HepG2 (cell line): ENCODE results near the gene CCDC106. TPM values are rescaled to one million over a fixed set of nuclear protein-coding genes. Genes with fewer than 3 reads are reported as not detected.
A peak's percentile ranks its signal among the peaks of the same experiment; 100 is the strongest.

ENCODE experiments used
- ATAC-seq: fragments of 200-7000 bp; cut with Tn5 transposase; 3 replicates; pipeline ENCODE4 v1.9.1; 2020; ENCODE audit warnings: mild to moderate bottlenecking, moderate library complexity
- BruUV-seq: library from RNA; stranded (reverse); fragments of 400-500 nt; replicated peaks from 2 replicates; lab custom pipeline; 2021; lab: Mats Ljungman, UMichigan
- CTCF ChIA-PET: fragments of 300-600 bp; formaldehyde crosslinking; extraction: SDS; loops from one replicate; lab custom pipeline; 2021; ENCODE audit warnings: low total read pairs, inconsistent platforms, low intra/inter-chr PET ratio; lab: Yijun Ruan, JAX
- POLR2A ChIA-PET: fragments of 350-600 bp; sonication (Branson Sonifier 250); formaldehyde crosslinking; loops from one replicate; lab custom pipeline; 2020; ENCODE audit warnings: antibody characterized with exemption, inconsistent platforms; lab: Yijun Ruan, JAX
- DNase-seq: peaks from one replicate; pipeline ENCODE4 v3.0.0-alpha.2; 2015; ENCODE audit warnings: low spot score
- FAIRE-seq: peaks from 3 replicates; lab custom pipeline; 2011; peaks lifted over from hg19 to GRCh38; lab: Jason Lieb, UNC
- H2AFZ ChIP-seq: one replicate; pipeline ENCODE4 v1.6.1; 2011; ENCODE audit warnings: low read length, inconsistent platforms
- H3K27ac ChIP-seq: fragments of 300-600 bp; 3 replicates; pipeline ENCODE4 v1.8.0; 2011; ENCODE audit warnings: mixed run types, mild to moderate bottlenecking, mixed read lengths, low read length, inconsistent platforms; ENCODE audit not compliant: insufficient read depth; ENCODE audit errors: extremely low read length
- H3K27me3 ChIP-seq, 2 experiments: fragments of 200-600 bp in 1 of 2; 2 replicates in 1 of 2; 3 replicates in 1 of 2; pipeline versions ENCODE4 v1.6.0 to v1.8.0; 2011; ENCODE audit warnings: low read length in 2 of 2, mild to moderate bottlenecking in 2 of 2, moderate library complexity in 2 of 2, inconsistent platforms in 1 of 2; ENCODE audit not compliant: insufficient read depth in 2 of 2, control insufficient read depth in 1 of 2
- H3K36me3 ChIP-seq, 2 experiments: fragments of 200-600 bp in 1 of 2; replicated peaks in 1 of 2; 2 replicates in 1 of 2; 3 replicates in 1 of 2; pipeline versions ENCODE4 v1.5.1 to v1.8.0; 2011; ENCODE audit warnings: low read length in 2 of 2, inconsistent platforms in 1 of 2; ENCODE audit not compliant: insufficient read depth in 2 of 2, control insufficient read depth in 1 of 2
- H3K4me1 ChIP-seq: 2 replicates; pipeline ENCODE4 v1.5.1; 2012; ENCODE audit warnings: low read length, inconsistent platforms; ENCODE audit not compliant: insufficient read depth
- H3K4me2 ChIP-seq: 2 replicates; pipeline ENCODE4 v1.6.0; 2011; ENCODE audit warnings: low read depth, low read length, inconsistent platforms
- H3K4me3 ChIP-seq, 3 experiments: fragments of 200-600 bp in 1 of 3; sonication (generic), shearing (Covaris generic) in 1 of 3; replicated peaks in 1 of 3; 2 replicates each; pipeline ENCODE4 v1.5.1; 2011 to 2016; ENCODE audit warnings: low read length in 3 of 3, inconsistent platforms in 2 of 3, low read depth in 2 of 3, mild to moderate bottlenecking in 2 of 3, control low read depth in 1 of 3, mixed read lengths in 1 of 3; ENCODE audit not compliant: insufficient read depth in 1 of 3
- H3K79me2 ChIP-seq: one replicate; pipeline ENCODE4 v1.6.1; 2011; ENCODE audit warnings: low read length, inconsistent platforms; ENCODE audit not compliant: insufficient read depth
- H3K9ac ChIP-seq: 2 replicates; pipeline ENCODE4 v1.6.0; 2011; ENCODE audit warnings: mild to moderate bottlenecking, low read depth, low read length, inconsistent platforms; ENCODE audit not compliant: insufficient read depth
- H3K9me3 ChIP-seq: 2 replicates; pipeline ENCODE4 v1.5.1; 2012; ENCODE audit warnings: mild to moderate bottlenecking, low read length
- H4K20me1 ChIP-seq: 2 replicates; pipeline ENCODE4 v1.6.0; 2011; ENCODE audit warnings: inconsistent platforms, mild to moderate bottlenecking, low read length, moderate library complexity; ENCODE audit not compliant: insufficient read depth
- ERF ChIP-seq: IDR thresholded peaks from 2 replicates; pipeline ENCODE4 v1.6.1; 2018; ENCODE audit warnings: missing biosample characterization, missing genetic modification reagents
- HDAC2 ChIP-seq: sonication (generic); formaldehyde crosslinking; IDR thresholded peaks from 2 replicates; pipeline ENCODE4 v1.4.0; 2020; ENCODE audit warnings: missing genetic modification reagents
- NFIB ChIP-seq: sonication (generic); formaldehyde crosslinking; IDR thresholded peaks from 2 replicates; pipeline ENCODE4 v1.9.0; 2021; ENCODE audit warnings: missing genetic modification reagents, mild to moderate bottlenecking, borderline replicate concordance
- NONO ChIP-seq, 2 experiments: fragments of 450-650 bp in 1 of 2; sonication (generic) in 1 of 2; formaldehyde crosslinking in 1 of 2; IDR thresholded peaks in 1 of 2; conservative IDR thresholded peaks in 1 of 2; 2 replicates each; pipeline versions ENCODE4 v1.6.1 to v1.8.0; 2017 to 2022; ENCODE audit warnings: mild to moderate bottlenecking in 1 of 2, missing genetic modification reagents in 1 of 2, moderate library complexity in 1 of 2
- RCOR2 ChIP-seq: IDR thresholded peaks from 2 replicates; pipeline ENCODE4 v1.6.1; 2016; ENCODE audit warnings: missing biosample characterization, missing genetic modification reagents
- ZNF30 ChIP-seq: sonication (generic); formaldehyde crosslinking; IDR thresholded peaks from 2 replicates; pipeline ENCODE4 v1.5.0; 2020; ENCODE audit warnings: mild to moderate bottlenecking, missing genetic modification reagents
- ZNF687 ChIP-seq: sonication (generic); formaldehyde crosslinking; IDR thresholded peaks from 2 replicates; pipeline ENCODE4 v1.5.1; 2020; ENCODE audit warnings: mild to moderate bottlenecking, missing genetic modification reagents, moderate library complexity
- ZNF777 ChIP-seq: sonication (generic); formaldehyde crosslinking; IDR thresholded peaks from 2 replicates; pipeline ENCODE4 v1.4.0; 2020; ENCODE audit warnings: missing genetic modification reagents
- WGBS: methylation state at CpG from one replicate; pipeline ENCODE4 v1.1.6; 2017; ENCODE audit warnings: low lambda C conversion rate; 5-methylcytosine and 5-hydroxymethylcytosine counted together
- in situ Hi-C: cut with HindIII; loops from 2 replicates; pipeline ENCODE4 v1.10.0; 2017; ENCODE audit warnings: low pct_unique_long_range_greater_than_20kb; ENCODE audit not compliant: extremely low pct_ligation_motif_present
- intact Hi-C: fragments of 100-400 bp; cut with micrococcal nuclease; formaldehyde crosslinking; loops from one replicate; pipeline ENCODE4 v1.10.0; 2022; ENCODE audit not compliant: unreplicated experiment
- polyA plus RNA-seq, 8 experiments: library from polyadenylated mRNA; depleted of rRNA in 3 of 8; stranded (reverse) in 7 of 8; unstranded in 1 of 8; fragments of >200 nt; fragmentation: Illumina TruSeq in 4 of 8; extraction: Trizol in 4 of 8; gene quantifications; 2 replicates each; pipeline versions ENCODE4 v1.2.1 to v1.2.3, GENCODE V29; 2011 to 2016; ENCODE audit warnings: low read depth in 4 of 8, missing spikeins in 1 of 8, mixed read lengths in 1 of 8; ENCODE audit not compliant: insufficient read depth in 1 of 8
- total RNA-seq, 5 experiments: library from RNA; depleted of rRNA; stranded (reverse); fragments of >200 nt; fragmentation: Illumina TruSeq; extraction: Trizol; gene quantifications; 2 replicates each; pipeline ENCODE4 v1.2.3, GENCODE V29; 2016; ENCODE audit warnings: low read depth in 1 of 5
- TF ChIP-seq, protein P1 (sequence below): sonication (generic); formaldehyde crosslinking; IDR thresholded peaks from 2 replicates; pipeline ENCODE4 v1.5.0; 2020; ENCODE audit warnings: missing genetic modification reagents
- TF ChIP-seq, protein P2 (sequence below): sonication (generic); formaldehyde crosslinking; IDR thresholded peaks from 2 replicates; pipeline ENCODE4 v1.4.0; 2020; ENCODE audit warnings: mild to moderate bottlenecking, low read depth, missing genetic modification reagents
- TF ChIP-seq, protein P3 (sequence below): sonication (generic); formaldehyde crosslinking; IDR thresholded peaks from 2 replicates; pipeline ENCODE4 v1.4.0; 2020; ENCODE audit warnings: missing genetic modification reagents, borderline replicate concordance

Gene CCDC106
- total and polyA plus RNA-seq, 2 of the 13 experiments (the other 11 are each of a cell fraction or from before 2014, with no cell fraction given) = 4.7 to 8.8 TPM

- TF ChIP-seq ZNF687 (CRISPR knock-in tag) = 0 out of 2 replicates have a peak, but pooled peaks have one; percentile 3
Measured at GRCh38 chr19:55606471-55606787, 41.6 kb upstream of the CCDC106 start (continued).

DNA sequence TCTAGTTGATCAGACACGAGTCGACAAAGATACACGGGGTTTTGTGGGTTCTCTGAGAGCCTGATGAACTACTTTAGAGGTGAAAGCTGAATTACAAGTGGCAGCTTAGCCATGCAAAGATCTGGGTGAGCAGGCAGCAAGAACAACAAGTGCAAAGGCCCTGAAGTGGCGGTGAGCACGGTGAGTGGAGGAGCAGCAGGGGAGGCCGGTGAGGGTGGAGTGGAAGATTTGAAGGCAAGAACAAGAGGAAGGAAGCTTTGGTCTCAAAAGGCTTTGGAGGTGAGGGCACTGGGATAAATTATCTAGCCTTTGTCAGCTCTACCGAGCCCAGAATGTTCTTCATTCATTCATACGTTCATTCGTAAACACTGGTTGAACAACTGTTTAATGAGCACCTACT is 41.2 kb upstream of the CCDC106 start:
- Histone ChIP-seq H3K4me3 (peak overlapping the region in 2 of 3 experiments; percentile 81 to 85; a peak in 4 of 6 replicates), H3K4me2 (peak overlapping the region; percentile 95), H3K27ac (peak overlapping the region; percentile 7), H3K9ac (peak overlapping the region; percentile 84), H3K79me2 (peaks cover 15% of the 10 kb centered on the region), H3K36me3 (peaks cover 0 to 2% of the 10 kb centered on the region in 2 experiments; a peak in 1 of 5 replicates), H2AFZ (no peak overlapping the region), H3K27me3 (no peaks in the 10 kb centered on the region; a peak in 1 of 5 replicates), H3K4me1 (peaks cover 38% of the 10 kb centered on the region), H4K20me1 (no peaks in the 10 kb centered on the region), H3K9me3 (no peaks in the 10 kb centered on the region)
- no peak for TF ChIP-seq ERF (CRISPR knock-in tag)
- no peak for TF ChIP-seq NFIB (CRISPR knock-in tag)
- no peak for TF ChIP-seq HDAC2 (CRISPR knock-in tag)
- no peak for TF ChIP-seq NONO (IDR thresholded peaks at IDR 0.05)
- TF ChIP-seq NONO (CRISPR knock-in tag; conservative IDR thresholded peaks at IDR 0.05) = no peak
- no peak for TF ChIP-seq ZNF30 (CRISPR knock-in tag)
- TF ChIP-seq, protein P1, sequence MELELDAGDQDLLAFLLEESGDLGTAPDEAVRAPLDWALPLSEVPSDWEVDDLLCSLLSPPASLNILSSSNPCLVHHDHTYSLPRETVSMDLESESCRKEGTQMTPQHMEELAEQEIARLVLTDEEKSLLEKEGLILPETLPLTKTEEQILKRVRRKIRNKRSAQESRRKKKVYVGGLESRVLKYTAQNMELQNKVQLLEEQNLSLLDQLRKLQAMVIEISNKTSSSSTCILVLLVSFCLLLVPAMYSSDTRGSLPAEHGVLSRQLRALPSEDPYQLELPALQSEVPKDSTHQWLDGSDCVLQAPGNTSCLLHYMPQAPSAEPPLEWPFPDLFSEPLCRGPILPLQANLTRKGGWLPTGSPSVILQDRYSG = no peak
- TF ChIP-seq, protein P2, sequence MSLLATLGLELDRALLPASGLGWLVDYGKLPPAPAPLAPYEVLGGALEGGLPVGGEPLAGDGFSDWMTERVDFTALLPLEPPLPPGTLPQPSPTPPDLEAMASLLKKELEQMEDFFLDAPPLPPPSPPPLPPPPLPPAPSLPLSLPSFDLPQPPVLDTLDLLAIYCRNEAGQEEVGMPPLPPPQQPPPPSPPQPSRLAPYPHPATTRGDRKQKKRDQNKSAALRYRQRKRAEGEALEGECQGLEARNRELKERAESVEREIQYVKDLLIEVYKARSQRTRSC (CRISPR knock-in tag) = no peak
- TF ChIP-seq ZNF777 (CRISPR knock-in tag) = no peak
- TF ChIP-seq RCOR2 = no peak
- TF ChIP-seq, protein P3, sequence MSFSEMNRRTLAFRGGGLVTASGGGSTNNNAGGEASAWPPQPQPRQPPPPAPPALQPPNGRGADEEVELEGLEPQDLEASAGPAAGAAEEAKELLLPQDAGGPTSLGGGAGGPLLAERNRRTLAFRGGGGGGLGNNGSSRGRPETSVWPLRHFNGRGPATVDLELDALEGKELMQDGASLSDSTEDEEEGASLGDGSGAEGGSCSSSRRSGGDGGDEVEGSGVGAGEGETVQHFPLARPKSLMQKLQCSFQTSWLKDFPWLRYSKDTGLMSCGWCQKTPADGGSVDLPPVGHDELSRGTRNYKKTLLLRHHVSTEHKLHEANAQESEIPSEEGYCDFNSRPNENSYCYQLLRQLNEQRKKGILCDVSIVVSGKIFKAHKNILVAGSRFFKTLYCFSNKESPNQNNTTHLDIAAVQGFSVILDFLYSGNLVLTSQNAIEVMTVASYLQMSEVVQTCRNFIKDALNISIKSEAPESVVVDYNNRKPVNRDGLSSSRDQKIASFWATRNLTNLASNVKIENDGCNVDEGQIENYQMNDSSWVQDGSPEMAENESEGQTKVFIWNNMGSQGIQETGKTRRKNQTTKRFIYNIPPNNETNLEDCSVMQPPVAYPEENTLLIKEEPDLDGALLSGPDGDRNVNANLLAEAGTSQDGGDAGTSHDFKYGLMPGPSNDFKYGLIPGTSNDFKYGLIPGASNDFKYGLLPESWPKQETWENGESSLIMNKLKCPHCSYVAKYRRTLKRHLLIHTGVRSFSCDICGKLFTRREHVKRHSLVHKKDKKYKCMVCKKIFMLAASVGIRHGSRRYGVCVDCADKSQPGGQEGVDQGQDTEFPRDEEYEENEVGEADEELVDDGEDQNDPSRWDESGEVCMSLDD (CRISPR knock-in tag) = no peak
- FAIRE-seq (no peak), DNase-seq (no peak), ATAC-seq (no peak)
- intact Hi-C loops = loop anchor here (1.0 to 10.0 kb wide), 2 partner anchors 52 to 90 kb away; no protein-coding TSS in a partner anchor
- WGBS = 81% methylated on average over 9 of the region's 9 CpGs
- TSS peak; percentile 36 for BruUV-seq
- CTCF ChIA-PET = interaction anchor here (3.0 kb wide), 1 partner anchor 90 kb away, joined by 25 read pairs; no protein-coding TSS in a partner anchor
- in situ Hi-C loops = loop anchor here (5.0 kb wide), 1 partner anchor 90 kb away; no protein-coding TSS in a partner anchor
- POLR2A ChIA-PET = interaction anchor here (0.8 to 2.8 kb wide), 9 partner anchors 17 to 348 kb away, joined by 3 to 23 read pairs (median 5); partner anchors contain the start of genes PPP6R1, ZNF628 and ZNF784
